OCI-LY3 (cell line): ENCODE results near the gene PTTG1IP.

Source experiments
- H2AFZ ChIP-seq: fragments of 200-600, 300-600 bp; shearing (Covaris generic); 2 replicates; pipeline ENCODE4 v1.6.0; 2014; ENCODE audit warnings: antibody characterized with exemption, low read depth, low read length
- H3K27ac ChIP-seq: fragments of 200-600, 300-600 bp; sonication (generic); 2 replicates; pipeline ENCODE4 v1.5.1; 2014; ENCODE audit warnings: mild to moderate bottlenecking, low read length, moderate library complexity, mixed read lengths
- H3K27me3 ChIP-seq: fragments of 200-600, 300-600 bp; sonication (generic); 2 replicates; pipeline ENCODE4 v1.6.1; 2014; ENCODE audit warnings: low read depth, low read length, mixed read lengths
- H3K36me3 ChIP-seq: fragments of 200-600, 300-600 bp; sonication (generic); replicated peaks from 2 replicates; pipeline ENCODE3; 2014; ENCODE audit warnings: low read depth, low read length, mixed read lengths
- H3K4me1 ChIP-seq: fragments of 300-600, 200-600 bp; sonication (generic); 2 replicates; pipeline ENCODE4 v1.6.1; 2014; ENCODE audit warnings: low read length, mixed read lengths
- H3K4me2 ChIP-seq: fragments of 200-600, 300-600 bp; sonication (generic); 2 replicates; pipeline ENCODE4 v1.6.1; 2014; ENCODE audit warnings: low read length, mixed read lengths
- H3K4me3 ChIP-seq: fragments of 300-600, 200-600 bp; sonication (generic); 2 replicates; pipeline ENCODE4 v1.5.1; 2014; ENCODE audit warnings: antibody characterized with exemption, mild to moderate bottlenecking, low read length, moderate library complexity
- H3K79me2 ChIP-seq: fragments of 300-600, 200-600 bp; shearing (Covaris generic); 2 replicates; pipeline ENCODE4 v1.6.1; 2014; ENCODE audit warnings: mild to moderate bottlenecking, low read length, mixed read lengths
- H3K9ac ChIP-seq: fragments of 300-600, 200-600 bp; shearing (Covaris generic); 2 replicates; pipeline ENCODE4 v1.6.0; 2014; ENCODE audit warnings: mild to moderate bottlenecking, low read length, moderate library complexity
- H3K9me3 ChIP-seq: fragments of 200-600, 300-600 bp; shearing (Covaris generic); 2 replicates; pipeline ENCODE4 v1.6.1; 2014; ENCODE audit warnings: low read length, mixed read lengths; ENCODE audit not compliant: insufficient read depth
- H4K20me1 ChIP-seq: fragments of 200-600, 300-600 bp; sonication (generic); 2 replicates; pipeline ENCODE4 v1.6.1; 2016; ENCODE audit warnings: low read length, mixed read lengths; ENCODE audit not compliant: insufficient read depth
- CTCF ChIP-seq: fragments of 200-600, 300-600 bp; sonication (generic); IDR thresholded peaks from 2 replicates; pipeline ENCODE4 v1.5.1; 2014; ENCODE audit warnings: antibody characterized with exemption, low read length, low read depth
- EZH2phosphoT487 ChIP-seq: fragments of 200-600 bp; shearing (Covaris generic); IDR thresholded peaks from 2 replicates; pipeline ENCODE4 v1.6.1; 2018; ENCODE audit warnings: antibody characterized with exemption, mixed run types, low read depth

Gene PTTG1IP

GRCh38 chr21:44898011-44898488, 24.6 kb upstream of the PTTG1IP start:
- Histone ChIP-seq H3K27ac (no peak overlapping the region), H4K20me1 (no peaks in the 10 kb centered on the region), H3K4me3 (no peak overlapping the region), H3K4me1 (no peaks in the 10 kb centered on the region), H3K9ac (no peak overlapping the region), H3K79me2 (no peaks in the 10 kb centered on the region), H3K9me3 (no peaks in the 10 kb centered on the region), H3K4me2 (no peak overlapping the region), H3K27me3 (no peaks in the 10 kb centered on the region), H2AFZ (no peak overlapping the region), H3K36me3 (peaks cover 11% of the 10 kb centered on the region)
- TF ChIP-seq CTCF (no peak), EZH2phosphoT487 (no peak)

GRCh38 chr21:44897326-44898010, 24.0 kb upstream of the PTTG1IP start:
- peaks cover 8% of the 10 kb centered on the region for H3K36me3 ChIP-seq
- H3K27ac ChIP-seq, result no peak overlapping the region
- H3K4me3 ChIP-seq, result no peak overlapping the region
- H3K27me3 ChIP-seq, result no peaks in the 10 kb centered on the region
- H4K20me1 ChIP-seq, result no peaks in the 10 kb centered on the region
- no peak overlapping the region for H3K9ac ChIP-seq
- H3K79me2 ChIP-seq, result no peaks in the 10 kb centered on the region
- H3K4me1 ChIP-seq, result no peaks in the 10 kb centered on the region
- TF ChIP-seq CTCF, result no peak
- TF ChIP-seq EZH2phosphoT487, result no peak
- no peaks in the 10 kb centered on the region for H3K9me3 ChIP-seq
- H3K4me2 ChIP-seq, result no peak overlapping the region
- H2AFZ ChIP-seq, result no peak overlapping the region

- Histone ChIP-seq H3K9ac (no peak overlapping the region), H3K27ac (no peak overlapping the region), H3K27me3 (no peaks in the 10 kb centered on the region), H2AFZ (no peak overlapping the region), H3K36me3 (peaks cover under 1% of the 10 kb centered on the region), H3K4me2 (no peak overlapping the region), H3K9me3 (no peaks in the 10 kb centered on the region), H3K4me3 (no peak overlapping the region), H3K4me1 (no peaks in the 10 kb centered on the region), H4K20me1 (no peaks in the 10 kb centered on the region), H3K79me2 (no peaks in the 10 kb centered on the region)
- no peak for TF ChIP-seq EZH2phosphoT487
- TF ChIP-seq CTCF, result no peak
These were observed 23.2 kb upstream of the PTTG1IP start for GRCh38 chr21:44896561-44897286.

- no peak overlapping the region for H3K4me3 ChIP-seq
- TF ChIP-seq CTCF (no peak), EZH2phosphoT487 (no peak)
- no peak overlapping the region for H2AFZ ChIP-seq
- no peaks in the 10 kb centered on the region for H3K79me2 ChIP-seq
- no peaks in the 10 kb centered on the region for H3K4me1 ChIP-seq
- H3K4me2 ChIP-seq, result no peak overlapping the region
- no peaks in the 10 kb centered on the region for H3K9me3 ChIP-seq
- H3K27ac ChIP-seq, result no peak overlapping the region
- H3K36me3 ChIP-seq, result no peaks in the 10 kb centered on the region
- H4K20me1 ChIP-seq, result no peaks in the 10 kb centered on the region
- H3K27me3 ChIP-seq, result no peaks in the 10 kb centered on the region
- no peak overlapping the region for H3K9ac ChIP-seq
These were observed 22.4 kb upstream of the PTTG1IP start for GRCh38 chr21:44895859-44896258.
